GM12891 (cell line): ENCODE data around the gene CBFA2T2.

ENCODE experiments used
- DNase-seq: peaks from one replicate; pipeline ENCODE4 v3.0.0; 2011; ENCODE audit warnings: low spot score; ENCODE audit not compliant: insufficient read length
- FAIRE-seq: peaks from 2 replicates; lab custom pipeline; 2011; peaks lifted over from hg19 to GRCh38; lab: Jason Lieb, UNC
- PAX5 ChIP-seq: IDR thresholded peaks from 2 replicates; pipeline ENCODE4 v1.6.1; 2011; ENCODE audit warnings: low read length, moderate library complexity, mild to moderate bottlenecking; ENCODE audit not compliant: insufficient read depth, severe bottlenecking
- POLR2A ChIP-seq: IDR thresholded peaks from 2 replicates; pipeline ENCODE4 v1.6.1; 2011; ENCODE audit warnings: low read depth, low read length, control low read depth
- POLR2AphosphoS5 ChIP-seq: IDR thresholded peaks from 2 replicates; pipeline ENCODE4 v1.6.1; 2011; ENCODE audit warnings: low read depth, low read length, control low read depth
- POU2F2 ChIP-seq: IDR thresholded peaks from 2 replicates; pipeline ENCODE4 v1.6.1; 2011; ENCODE audit warnings: low read depth, mild to moderate bottlenecking, control low read depth, low read length, moderate library complexity
- SPI1 ChIP-seq: IDR thresholded peaks from 2 replicates; pipeline ENCODE4 v1.6.1; 2011; ENCODE audit warnings: low read depth, low read length, control low read depth
- TAF1 ChIP-seq: IDR thresholded peaks from 2 replicates; pipeline ENCODE4 v1.6.1; 2011; ENCODE audit warnings: low read depth, low read length, control low read depth

The CBFA2T2 gene

DNA sequence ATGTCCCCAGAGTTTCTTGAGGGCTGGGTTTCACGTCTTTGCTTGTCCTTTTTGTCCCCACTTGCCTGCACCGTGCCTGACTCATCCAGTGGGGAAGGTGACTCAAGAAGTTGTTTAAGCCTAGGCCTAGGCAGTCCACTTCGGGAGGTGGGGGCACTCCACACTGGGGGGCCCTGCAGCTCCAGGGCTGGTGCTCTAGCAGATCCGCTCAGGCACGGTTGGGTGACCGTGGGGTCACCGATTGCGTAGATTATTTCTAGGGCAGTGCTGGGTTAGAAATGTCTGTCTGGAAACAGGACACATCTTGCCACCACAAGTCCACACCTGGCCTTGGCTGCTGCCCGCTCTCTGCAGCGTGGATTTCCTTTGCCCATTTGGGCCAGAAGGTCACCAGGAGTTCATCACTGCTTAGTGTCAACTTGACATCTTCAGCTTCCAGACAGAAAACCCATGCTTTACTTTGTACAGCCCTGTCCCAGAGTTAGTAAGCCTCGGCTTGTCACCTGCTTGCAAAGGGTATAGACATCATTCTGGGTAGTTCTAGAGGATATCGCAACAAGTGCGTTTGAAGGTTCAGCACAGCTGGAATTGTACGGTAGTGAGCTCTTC is 158.6 kb downstream of the CBFA2T2 start:
- TF ChIP-seq POLR2A = no peak
- no peak for TF ChIP-seq SPI1
- TF ChIP-seq PAX5 = no peak
- TF ChIP-seq TAF1 = no peak
- no peak for TF ChIP-seq POLR2AphosphoS5
- TF ChIP-seq POU2F2 = no peak
- DNase-seq = no peak
- FAIRE-seq = no peak

DNA sequence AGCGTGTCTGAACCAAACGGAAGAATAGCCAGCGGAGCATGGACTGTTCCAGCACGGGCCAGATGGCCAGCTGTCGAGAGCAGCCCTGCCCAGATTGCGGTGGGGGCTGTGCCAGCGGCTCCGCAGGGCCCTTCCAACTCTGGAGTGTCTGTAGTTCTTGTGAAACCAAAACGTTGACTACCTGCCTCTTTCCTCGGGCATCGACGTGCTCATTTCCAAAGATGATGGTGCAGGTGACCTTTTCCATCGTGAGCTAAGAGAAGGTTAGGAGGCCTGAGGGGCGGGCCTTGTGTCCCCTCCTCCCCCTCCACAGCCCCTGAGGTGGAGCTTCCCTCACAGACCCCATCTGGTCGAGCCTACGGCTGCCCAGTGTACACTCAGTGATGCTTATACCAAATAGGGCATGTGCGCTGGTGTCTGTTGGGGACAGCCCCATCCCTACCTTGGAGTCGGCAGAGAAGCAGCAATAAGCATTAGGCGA is 159.3 kb downstream of the CBFA2T2 start:
- FAIRE-seq (no peak), DNase-seq (no peak)
- no peak for TF ChIP-seq POLR2A
- no peak for TF ChIP-seq POU2F2
- no peak for TF ChIP-seq SPI1
- TF ChIP-seq POLR2AphosphoS5 = no peak
- TF ChIP-seq TAF1 = no peak
- TF ChIP-seq PAX5 = no peak

DNA sequence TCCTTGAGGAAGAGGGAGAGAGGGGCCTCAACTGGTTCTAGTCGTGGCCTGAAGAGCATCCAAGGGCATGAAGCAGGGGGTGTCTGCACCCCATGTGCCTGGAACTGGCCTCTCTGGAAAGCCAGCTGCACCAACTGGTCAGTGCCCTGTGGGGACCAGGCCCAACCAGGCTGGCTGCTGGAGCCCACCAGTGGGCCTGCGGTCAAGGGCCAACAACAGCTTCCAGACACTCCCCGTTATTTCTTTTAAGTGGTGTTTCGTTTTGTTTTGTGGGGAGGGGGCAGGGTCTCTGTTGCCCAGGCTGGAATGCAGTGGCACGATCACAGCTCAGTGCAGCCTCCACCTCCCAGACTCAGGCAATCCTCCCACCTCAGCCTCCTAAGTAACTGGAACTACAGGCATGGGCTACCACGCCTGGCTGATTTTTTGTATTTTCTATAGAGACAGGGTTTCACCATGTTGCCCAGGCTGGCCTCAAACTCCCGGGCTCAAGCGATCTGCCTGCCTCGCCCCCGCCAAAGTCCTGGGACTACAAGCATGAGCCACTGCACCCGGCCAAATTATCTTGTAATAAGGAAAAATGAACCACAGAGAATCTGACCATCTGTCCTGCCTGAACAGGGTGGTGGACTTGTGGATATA is 160.3 kb downstream of the CBFA2T2 start:
- FAIRE-seq = no peak
- DNase-seq = no peak
- TF ChIP-seq PAX5 (no peak), POLR2A (no peak), POU2F2 (no peak), SPI1 (no peak), TAF1 (no peak), POLR2AphosphoS5 (no peak)

DNA sequence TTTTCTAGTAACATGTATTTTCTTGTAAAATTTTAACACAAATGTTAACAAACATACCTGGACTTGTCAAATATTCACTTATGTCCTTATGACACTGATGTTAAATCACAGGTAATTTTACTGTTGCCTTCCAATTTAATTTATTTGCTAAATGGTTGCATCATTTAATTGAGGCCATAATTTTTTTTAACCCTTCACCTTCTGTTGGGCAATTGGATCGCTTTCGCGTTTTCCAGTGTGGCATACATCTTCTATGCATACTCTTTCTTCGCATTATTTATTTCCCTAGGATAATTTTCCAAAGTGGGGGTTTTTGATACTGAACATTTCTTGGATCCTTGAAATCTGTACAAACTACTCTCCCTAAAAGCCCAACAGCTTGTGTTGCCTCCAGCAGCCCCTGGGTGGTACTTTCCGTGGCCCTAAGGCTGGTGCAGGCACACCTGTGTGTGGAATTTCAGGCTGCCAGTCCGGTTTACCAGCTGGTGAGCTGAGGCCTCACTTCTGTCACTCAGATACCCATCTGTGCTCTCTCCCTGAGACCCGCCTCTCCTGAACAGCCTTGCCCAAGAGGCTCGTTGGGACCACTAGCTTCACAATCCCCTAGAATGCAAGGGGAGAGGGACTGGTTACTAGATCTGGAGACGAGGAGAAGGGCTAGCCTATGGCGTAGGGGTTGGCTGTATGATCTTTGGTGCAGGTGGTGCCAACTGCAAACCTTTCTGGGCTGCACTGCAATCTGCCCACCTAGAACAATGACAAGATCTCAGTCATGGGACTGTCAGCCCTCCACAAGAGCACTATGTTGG is 161.1 kb downstream of the CBFA2T2 start:
- TF ChIP-seq POLR2AphosphoS5 (no peak), TAF1 (no peak), SPI1 (no peak), PAX5 (no peak), POU2F2 (no peak), POLR2A (no peak)
- DNase-seq (no peak), FAIRE-seq (no peak)

DNA sequence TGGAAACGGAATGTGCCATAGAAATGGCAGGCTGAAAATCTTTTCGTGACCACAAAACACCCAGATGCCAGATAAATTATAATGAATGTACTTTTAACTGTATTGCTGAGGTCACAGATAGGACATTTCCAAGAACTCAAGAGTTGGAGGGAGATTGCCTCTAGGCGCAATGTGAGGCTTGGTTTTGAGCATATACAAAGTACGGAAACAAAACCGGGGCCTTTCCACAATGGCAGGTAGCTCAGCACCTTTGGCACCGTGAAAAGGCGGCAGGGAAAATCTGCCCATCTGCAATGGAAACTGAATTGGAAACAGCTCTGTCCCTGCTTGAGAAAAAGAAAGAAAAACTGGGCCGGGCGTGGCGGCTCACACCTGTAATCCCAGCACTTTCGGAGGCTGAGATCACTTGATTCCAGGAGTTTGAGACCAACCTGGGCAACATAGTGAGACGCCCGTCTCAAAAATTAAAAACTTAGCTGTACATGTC is 161.7 kb downstream of the CBFA2T2 start:
- TF ChIP-seq POLR2A (no peak), TAF1 (no peak), POLR2AphosphoS5 (no peak), POU2F2 (no peak), PAX5 (no peak)
- FAIRE-seq = no peak
- DNase-seq = no peak

DNA sequence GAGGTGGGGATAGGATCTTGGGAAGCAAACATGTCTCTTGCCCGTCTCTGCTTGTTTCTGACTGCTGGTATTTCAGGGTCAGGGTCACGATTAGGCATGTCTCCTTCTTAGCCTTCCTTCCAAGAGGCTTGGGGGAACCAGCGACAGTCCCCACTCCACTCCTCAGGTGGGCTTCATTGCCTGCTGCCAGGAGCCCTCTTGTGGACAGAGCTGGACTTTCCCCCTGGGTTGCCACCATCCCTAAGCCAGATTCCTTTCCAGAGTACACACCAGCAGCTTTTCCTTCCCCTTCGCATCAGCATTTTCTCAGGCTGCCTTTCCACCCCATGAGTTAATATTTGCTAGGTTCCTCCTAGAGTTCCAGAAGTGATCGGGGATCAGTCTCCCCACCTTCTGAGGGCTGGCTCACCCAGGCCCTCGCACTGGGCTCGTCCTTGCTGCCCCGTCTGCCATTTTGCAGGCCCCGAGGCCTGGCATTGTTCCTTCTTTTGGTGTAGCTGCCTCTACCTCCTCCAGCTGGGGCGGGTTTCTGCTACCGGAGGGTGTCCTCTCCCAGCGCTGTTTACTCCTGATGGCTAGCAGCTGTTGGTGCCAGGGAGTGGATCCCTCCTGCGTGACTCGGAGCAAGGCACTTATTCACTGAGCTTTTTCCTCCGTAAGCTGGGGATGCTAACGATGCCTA is 163.5 kb downstream of the CBFA2T2 start:
- DNase-seq (peak; percentile 73), FAIRE-seq (peak; percentile 55)
- TF ChIP-seq POLR2A (no peak), TAF1 (no peak), SPI1 (no peak), PAX5 (no peak), POU2F2 (no peak), POLR2AphosphoS5 (no peak)

DNA sequence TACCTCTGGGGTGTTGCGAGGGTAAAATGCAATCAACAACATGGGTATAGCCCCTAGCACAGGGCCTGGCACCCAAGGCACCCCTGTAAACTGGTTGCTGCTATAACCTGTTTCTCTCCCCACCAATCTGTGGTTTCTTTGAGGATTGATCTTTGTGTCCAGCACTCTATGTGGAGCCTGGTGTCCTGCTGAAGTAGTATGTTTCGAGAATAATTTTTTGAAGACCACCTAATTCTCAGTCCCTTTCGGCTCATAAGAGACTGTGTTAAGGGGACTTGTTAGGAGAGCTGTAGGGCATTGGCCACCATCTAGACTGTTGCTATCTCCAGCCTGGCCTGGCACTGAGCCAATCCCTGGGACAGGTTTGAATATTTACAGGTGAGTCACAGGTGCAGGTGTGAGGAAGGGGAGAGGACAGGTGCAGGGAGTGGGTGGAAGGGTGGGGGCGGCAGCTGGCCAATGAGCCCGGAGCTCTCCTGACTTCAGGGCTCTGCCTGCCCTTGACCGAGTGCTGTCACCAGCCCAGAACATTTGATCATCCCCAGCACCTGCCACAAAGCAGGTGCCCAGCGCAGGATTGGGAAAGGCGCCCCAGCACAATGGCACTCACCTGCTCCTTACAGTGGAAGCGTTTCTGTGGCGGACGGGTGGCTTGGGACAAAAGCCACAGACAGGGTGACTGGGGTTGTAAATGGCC is 164.2 kb downstream of the CBFA2T2 start:
- DNase-seq (no peak), FAIRE-seq (no peak)
- no peak for TF ChIP-seq POLR2AphosphoS5
- no peak for TF ChIP-seq POLR2A
- TF ChIP-seq SPI1 = no peak
- no peak for TF ChIP-seq TAF1
- no peak for TF ChIP-seq POU2F2
- no peak for TF ChIP-seq PAX5

DNA sequence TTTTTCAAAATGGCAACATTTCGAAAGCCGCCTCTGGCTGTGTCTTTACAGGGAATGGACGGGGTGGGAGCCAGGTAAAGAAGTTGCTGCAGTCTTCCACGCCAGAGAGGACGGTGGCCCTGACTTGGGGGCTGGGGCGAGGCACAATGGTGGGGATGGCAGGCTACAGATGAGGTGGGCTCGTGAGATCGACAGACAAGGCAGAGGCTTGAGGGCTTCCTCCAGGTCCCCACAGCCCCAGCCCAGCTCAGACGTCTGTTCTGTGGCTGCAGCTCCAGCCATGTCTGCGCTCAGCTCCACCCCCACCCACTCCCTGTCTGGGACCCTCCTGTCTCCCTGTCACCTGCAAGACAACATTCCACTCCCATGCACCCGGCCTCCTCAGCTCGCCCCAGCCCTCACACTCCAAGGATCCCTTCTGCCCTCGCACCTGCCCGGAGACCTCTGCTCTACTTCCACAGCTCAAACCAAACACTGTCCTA is 164.8 kb downstream of the CBFA2T2 start:
- no peak for DNase-seq
- FAIRE-seq = no peak
- TF ChIP-seq SPI1 = no peak

DNA sequence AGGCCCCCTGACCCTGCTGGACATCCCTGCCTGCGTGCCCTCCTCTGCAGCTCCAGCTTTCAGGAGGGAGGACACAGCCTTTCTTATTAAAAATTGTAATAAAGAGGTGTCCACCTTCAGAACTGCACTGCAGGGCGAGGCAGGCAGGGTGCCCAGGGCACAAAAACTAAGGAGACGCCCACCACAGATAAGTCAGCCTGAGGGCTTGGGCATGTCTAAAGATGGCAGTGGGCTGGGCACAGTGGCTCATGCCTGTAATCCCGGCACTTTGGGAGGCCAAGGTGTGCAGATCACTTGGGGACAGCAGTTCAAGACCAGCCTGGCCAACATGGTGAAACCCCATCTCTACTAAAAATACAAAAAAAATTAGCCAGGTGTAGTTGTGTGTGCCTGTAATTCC is 165.3 kb downstream of the CBFA2T2 start:
- TF ChIP-seq POLR2AphosphoS5 = no peak
- TF ChIP-seq TAF1 = no peak
- TF ChIP-seq PAX5 = no peak
- TF ChIP-seq SPI1 = no peak
- no peak for TF ChIP-seq POLR2A
- no peak for TF ChIP-seq POU2F2
- FAIRE-seq = no peak
- no peak for DNase-seq
